Fibroblast of pulmonary artery (primary cell): ENCODE results near the gene GSC2.
"Not testable (repeated sequence)": the region's sequence is repeated elsewhere in the genome, so short reads cannot be mapped to it uniquely, and the experiment has no call there.

Source experiments
- DNase-seq: peaks from one replicate; pipeline ENCODE4 v3.0.0-alpha.2; 2010; ENCODE audit warnings: low read depth
- H3K4me3 ChIP-seq: replicated peaks from 2 replicates; pipeline ENCODE4 v1.5.1; 2011; ENCODE audit warnings: low read depth, mild to moderate bottlenecking, control low read depth, low read length, moderate library complexity
- TF ChIP-seq, protein P1 (sequence below): IDR thresholded peaks from 2 replicates; pipeline ENCODE4 v1.5.1; 2011; ENCODE audit warnings: mild to moderate bottlenecking, control low read depth, low read length, inconsistent platforms; ENCODE audit errors: missing control alignments

GSC2 gene

DNA sequence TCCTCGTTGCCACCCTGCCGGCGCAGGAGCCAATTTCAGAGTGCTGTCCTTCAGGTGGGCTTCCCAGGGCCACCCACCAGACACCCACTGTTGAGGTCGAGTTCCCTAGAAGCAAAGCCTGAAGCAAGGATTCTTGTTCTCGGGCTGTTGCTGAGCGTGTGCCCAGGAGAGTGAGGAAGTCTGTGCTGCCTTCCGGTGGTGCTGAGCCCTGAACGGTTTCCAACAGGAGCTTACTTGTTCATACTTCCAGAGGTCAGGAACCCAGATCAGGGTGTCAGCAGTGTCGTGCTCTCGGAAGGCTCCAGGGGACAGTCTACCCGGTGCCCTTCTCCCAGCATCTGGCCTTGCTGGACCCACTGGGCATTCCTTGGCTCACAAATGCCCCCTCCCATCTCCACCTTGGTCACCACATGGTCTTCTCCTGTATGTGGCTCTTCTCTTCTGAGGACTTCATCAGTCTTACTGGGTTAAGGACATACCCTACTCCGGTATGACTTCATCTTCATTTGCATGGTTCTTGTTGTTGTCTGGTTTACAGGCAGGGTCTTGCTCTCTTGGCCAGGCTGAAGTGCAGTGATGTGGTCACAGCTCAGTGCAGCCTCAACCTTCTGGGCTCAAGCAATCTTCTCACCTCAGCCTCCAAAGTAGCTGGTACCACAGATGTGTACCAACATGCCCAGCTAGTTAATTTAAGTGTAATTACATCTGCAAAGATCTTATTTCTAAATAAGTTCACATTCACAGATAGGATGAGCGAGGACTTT, 17.2 kb upstream of the GSC2 start:
- TF ChIP-seq, protein P1, sequence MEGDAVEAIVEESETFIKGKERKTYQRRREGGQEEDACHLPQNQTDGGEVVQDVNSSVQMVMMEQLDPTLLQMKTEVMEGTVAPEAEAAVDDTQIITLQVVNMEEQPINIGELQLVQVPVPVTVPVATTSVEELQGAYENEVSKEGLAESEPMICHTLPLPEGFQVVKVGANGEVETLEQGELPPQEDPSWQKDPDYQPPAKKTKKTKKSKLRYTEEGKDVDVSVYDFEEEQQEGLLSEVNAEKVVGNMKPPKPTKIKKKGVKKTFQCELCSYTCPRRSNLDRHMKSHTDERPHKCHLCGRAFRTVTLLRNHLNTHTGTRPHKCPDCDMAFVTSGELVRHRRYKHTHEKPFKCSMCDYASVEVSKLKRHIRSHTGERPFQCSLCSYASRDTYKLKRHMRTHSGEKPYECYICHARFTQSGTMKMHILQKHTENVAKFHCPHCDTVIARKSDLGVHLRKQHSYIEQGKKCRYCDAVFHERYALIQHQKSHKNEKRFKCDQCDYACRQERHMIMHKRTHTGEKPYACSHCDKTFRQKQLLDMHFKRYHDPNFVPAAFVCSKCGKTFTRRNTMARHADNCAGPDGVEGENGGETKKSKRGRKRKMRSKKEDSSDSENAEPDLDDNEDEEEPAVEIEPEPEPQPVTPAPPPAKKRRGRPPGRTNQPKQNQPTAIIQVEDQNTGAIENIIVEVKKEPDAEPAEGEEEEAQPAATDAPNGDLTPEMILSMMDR, result no peak
- DNase-seq, result no peak
- no peak overlapping the region for H3K4me3 ChIP-seq

DNA sequence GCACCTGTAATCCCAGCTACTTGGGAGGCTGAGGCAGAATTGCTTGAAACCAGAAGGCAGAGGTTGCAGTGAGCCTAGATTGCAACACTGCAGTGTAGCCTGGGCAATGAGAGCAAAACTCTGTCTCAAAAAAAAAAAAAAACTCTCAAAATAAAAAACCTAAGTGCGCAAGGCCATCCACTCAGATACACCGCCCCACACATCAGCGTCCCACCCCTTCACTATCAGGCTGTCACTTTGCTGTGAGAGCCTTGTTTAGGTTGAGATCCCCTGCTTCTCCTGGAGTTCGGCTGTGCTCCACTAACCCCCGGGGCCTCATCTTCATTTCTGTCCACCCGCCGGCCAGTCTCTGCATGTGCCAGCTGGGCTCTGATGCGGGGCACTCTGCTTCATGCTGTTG, 16.3 kb upstream of the GSC2 start:
- TF ChIP-seq, protein P1, result no peak
- DNase-seq, result no peak
- H3K4me3 ChIP-seq, result no peak overlapping the region

DNA sequence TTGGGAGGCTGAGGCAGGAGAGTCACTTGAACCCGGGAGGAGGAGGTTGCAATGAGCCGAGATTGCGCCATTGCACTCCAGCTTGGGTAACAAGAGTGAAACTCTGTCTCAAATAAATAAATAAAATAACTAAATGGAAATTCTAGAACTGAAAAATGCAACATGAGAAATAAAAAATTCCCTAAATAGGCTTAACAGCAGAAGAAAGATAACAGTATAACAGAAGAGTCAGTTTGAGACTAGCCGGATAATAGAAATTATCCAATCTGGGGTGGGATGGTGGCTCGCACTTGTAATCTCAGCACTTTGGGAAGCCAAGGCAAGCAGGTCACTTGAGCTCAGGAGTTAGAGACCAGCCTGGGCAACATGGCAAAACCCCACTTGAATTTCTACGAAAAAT, 14.3 kb upstream of the GSC2 start:
- TF ChIP-seq, protein P1, result no peak
- DNase-seq, result no peak
- no peak overlapping the region for H3K4me3 ChIP-seq

DNA sequence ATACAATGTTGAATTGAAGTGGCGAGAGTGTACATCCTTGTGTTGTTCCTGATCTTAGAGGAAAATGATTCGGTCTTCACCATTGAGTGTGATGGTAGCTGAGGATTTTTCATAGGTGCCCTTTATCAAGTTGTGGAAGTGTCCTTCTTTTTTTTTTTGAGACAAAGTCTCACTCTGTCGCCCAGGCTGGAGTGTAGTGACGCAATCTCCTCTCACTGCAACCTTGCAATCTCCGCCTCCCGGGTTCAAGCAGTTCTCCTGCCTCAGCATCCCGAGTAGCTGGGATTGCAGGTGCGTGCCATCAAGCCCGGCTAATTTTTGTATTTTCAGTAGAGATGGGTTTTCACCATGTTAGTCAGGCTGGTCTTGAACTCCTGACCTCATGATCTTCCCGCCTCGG, 8.6 kb upstream of the GSC2 start:
- not testable (repeated sequence) for H3K4me3 ChIP-seq, DNase-seq

DNA sequence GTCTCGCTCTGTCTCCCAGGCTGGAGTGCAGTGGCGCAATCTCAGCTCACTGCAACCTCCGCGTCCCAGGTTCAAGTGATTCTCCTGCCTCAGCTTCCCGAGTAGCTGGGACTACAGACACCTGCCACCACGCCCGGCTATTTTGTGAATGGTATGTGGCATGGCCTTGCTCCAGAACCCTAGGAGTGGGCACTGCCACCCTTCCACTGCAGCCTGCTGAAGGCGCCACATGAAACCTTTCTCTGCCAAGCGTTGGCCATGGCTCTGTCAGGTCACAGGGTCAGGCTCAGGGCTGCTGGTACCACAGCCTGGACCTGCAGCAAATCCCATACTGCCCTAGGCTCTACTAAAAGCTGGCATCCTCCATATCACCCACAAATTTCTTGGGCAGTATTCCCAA, 6.0 kb upstream of the GSC2 start:
- DNase-seq, H3K4me3 ChIP-seq: not testable (repeated sequence)

DNA sequence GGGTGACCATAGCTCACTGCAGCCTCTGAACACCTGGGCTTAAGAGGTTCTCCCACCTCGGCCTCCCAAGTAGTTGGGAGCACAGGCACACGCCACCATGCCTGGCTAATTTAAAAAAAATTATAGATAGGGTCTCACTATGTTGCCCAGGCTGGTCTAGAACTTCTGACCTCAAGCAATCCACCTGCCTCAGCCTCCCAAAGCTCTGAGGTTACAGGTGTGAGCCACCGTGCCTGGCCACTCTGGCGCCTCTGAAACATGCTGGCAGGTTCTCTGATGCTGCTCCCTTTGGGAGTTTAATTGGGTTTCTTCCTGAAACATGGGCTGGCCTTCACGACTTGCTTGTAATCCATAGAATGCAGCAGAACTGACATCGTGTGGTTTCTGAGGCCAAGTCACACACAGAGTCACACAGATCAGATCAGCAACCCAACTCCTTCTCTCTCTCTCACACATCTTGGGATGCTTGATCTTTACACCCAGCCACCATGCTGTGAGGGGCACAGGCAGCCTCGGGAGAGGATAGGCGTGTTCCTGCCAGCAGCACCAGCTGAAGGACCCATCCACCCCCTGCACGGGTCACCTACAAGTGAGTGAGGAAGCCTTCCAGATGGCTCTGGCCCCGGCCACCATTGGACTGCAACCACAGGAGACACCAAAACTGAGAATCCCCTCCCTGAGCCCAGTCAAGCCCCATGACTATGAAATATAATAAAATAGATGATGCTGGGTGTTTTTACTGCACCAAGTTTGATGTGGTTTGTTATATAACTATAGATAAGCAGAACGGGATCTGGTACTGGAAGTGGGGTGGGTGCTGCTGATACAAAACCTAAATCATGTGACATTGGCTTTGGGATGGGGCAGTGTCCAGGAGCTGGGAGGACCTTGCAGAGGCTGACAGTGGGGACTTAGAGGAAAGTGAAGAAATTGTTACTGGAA, 3.1 kb upstream of the GSC2 start:
- no peak overlapping the region for H3K4me3 ChIP-seq
- TF ChIP-seq, protein P1, result no peak
- no peak for DNase-seq

DNA sequence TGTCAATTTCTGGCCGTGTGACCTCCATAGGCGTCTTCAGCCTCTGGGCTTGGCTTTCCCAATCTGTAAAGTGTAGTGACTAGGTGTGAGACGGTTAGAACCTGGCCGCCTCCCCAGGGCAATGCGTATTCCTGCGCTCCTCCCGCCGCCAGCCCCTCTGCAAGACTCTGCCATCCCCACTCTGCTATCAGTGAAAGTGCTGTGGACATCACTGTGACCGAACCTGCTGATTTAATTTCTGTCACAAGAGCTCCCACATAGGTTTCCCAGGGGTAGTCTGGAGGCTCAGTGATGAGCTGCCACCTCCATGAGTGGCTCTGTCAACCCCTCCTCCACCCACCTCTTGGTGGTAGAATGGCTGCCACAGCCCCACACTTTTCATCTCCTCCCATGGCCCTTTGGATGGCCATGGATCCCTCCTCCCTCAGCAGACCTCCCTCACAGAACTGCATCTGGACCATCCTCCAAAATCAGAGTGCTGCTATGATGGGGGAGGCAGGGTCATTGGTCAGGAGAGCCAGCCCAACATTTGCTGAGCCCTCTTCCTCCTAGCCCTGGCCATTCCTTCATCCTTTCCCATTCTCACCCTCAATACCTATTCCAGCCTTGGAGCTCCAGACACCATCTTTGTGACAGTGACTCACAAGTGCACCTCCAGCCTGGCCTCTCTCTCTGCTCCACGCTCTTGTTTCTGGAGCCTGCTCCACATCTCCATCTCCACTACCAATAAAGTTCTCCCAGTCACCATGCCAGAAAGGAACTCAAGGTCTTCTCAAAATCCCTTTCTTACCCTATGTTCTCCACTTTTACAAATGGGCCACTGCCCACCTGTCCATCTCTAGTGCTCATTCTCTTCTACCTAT, 1.5 kb upstream of the GSC2 start:
- no peak for DNase-seq

More for the DNA sequence above, 1.5 kb upstream of the GSC2 start:
- H3K4me3 ChIP-seq, result no peak overlapping the region
- TF ChIP-seq, protein P1, result no peak
